Measurements from ENCODE around the gene RAC3. TPM values are rescaled to one million over a fixed set of nuclear protein-coding genes. Genes with fewer than 3 reads are reported as not detected.

RAC3 gene
- total RNA-seq, 2 experiments from 2014 or later: 15.1 to 24.4 TPM

DNA sequence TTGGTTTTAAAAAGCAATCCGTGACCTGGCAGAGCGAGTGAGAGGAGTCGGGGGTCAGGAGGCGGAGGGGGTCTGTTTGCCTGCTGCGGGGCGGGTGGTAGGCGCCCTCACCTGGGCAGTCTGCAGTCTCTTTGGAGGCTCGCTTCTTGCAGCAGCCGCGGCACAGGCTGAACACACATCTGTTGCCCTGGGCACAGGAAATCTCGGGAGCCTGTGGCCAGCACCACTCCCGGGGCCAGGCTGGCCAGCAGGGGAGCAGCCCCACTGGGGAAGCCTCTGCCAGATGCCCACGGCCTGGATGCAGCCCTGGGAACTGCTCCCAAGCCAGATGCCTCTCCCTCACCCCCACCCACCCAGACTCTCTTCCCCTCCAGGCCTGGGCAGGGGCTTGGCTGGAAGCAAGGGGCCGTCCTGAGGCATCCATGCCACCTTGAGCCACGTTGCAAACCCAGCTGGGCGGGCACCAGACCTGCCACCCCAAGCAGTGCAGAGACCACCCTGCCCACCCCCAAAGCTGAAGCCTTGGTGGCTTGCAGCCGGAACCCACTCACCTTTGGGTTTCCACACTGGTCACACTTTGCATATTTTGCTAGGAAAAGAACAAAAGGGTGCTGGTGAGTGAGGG lies 26.9 kb downstream of the RAC3 start:
- no peak overlapping the region for H3K4me2 ChIP-seq (ENCODE audit: low read length)
- no TSS peak for BruUV-seq (replicated peaks)
- peaks cover 96% of the 10 kb centered on the region for H3K36me3 ChIP-seq (ENCODE audit: insufficient read depth, low read length)
- H3K9me3 ChIP-seq (ENCODE audit: low read length): no peaks in the 10 kb centered on the region
- no peaks in the 10 kb centered on the region for H3K4me1 ChIP-seq (ENCODE audit: insufficient read depth, low read length, poor library complexity, severe bottlenecking)
- no peak overlapping the region for H2AFZ ChIP-seq (ENCODE audit: low read length)
- no peak for DNase-seq (ENCODE audit: low spot score)
- no peaks in the 10 kb centered on the region for H3K9me2 ChIP-seq (ENCODE audit: insufficient read depth, low read length)
- H3K79me2 ChIP-seq (ENCODE audit: insufficient read depth, low read depth, low read length): no peaks in the 10 kb centered on the region
- H3K27ac ChIP-seq (ENCODE audit: low read depth, low read length, poor library complexity, severe bottlenecking): no peak overlapping the region
- TF ChIP-seq CTCF (conservative IDR thresholded peaks at IDR 0.05; ENCODE audit: low read length): no peak
- no peak for TF ChIP-seq EZH2phosphoT487 (IDR thresholded peaks at IDR 0.05; ENCODE audit: borderline replicate concordance, low read depth, low read length)
- POLR2A ChIA-PET: no interaction called here
- intact Hi-C loops (cut with micrococcal nuclease; ENCODE audit: unreplicated experiment): no loop called here
- H3K4me3 ChIP-seq (ENCODE audit: low read depth, low read length, poor library complexity, severe bottlenecking): no peak overlapping the region
- H4K20me1 ChIP-seq (ENCODE audit: insufficient read depth, low read length): no peaks in the 10 kb centered on the region
- CTCF ChIA-PET (ENCODE audit: unreplicated experiment): no interaction called here

GRCh38 chr17:82058855-82059249 lies 27.4 kb downstream of the RAC3 start:
- Histone ChIP-seq H3K9me3 (ENCODE audit: low read length) (no peaks in the 10 kb centered on the region), H3K4me1 (ENCODE audit: insufficient read depth, low read length, poor library complexity, severe bottlenecking) (peaks cover 3% of the 10 kb centered on the region), H3K36me3 (ENCODE audit: insufficient read depth, low read length) (peaks cover 97% of the 10 kb centered on the region), H3K4me2 (ENCODE audit: low read length) (no peak overlapping the region), H4K20me1 (ENCODE audit: insufficient read depth, low read length) (no peaks in the 10 kb centered on the region; the same call in 1 of the 2 replicates), H3K27ac (ENCODE audit: low read depth, low read length, poor library complexity, severe bottlenecking) (no peak overlapping the region), H3K79me2 (ENCODE audit: insufficient read depth, low read depth, low read length) (peaks cover 3% of the 10 kb centered on the region; the same call in 1 of the 2 replicates), H3K4me3 (ENCODE audit: low read depth, low read length, poor library complexity, severe bottlenecking) (no peak overlapping the region), H2AFZ (ENCODE audit: low read length) (no peak overlapping the region), H3K9me2 (ENCODE audit: insufficient read depth, low read length) (no peaks in the 10 kb centered on the region)
- no TSS peak for BruUV-seq (replicated peaks)
- DNase-seq (ENCODE audit: low spot score): no peak
- TF ChIP-seq CTCF (conservative IDR thresholded peaks at IDR 0.05; ENCODE audit: low read length) (no peak), EZH2phosphoT487 (IDR thresholded peaks at IDR 0.05; ENCODE audit: borderline replicate concordance, low read depth, low read length) (no peak)
- intact Hi-C loops (cut with micrococcal nuclease; ENCODE audit: unreplicated experiment): no loop called here
- ChIA-PET POLR2A (no interaction called here), CTCF (ENCODE audit: unreplicated experiment) (no interaction called here)

GRCh38 chr17:82059272-82060000 lies 28.0 kb downstream of the RAC3 start:
- Histone ChIP-seq H3K4me1 (ENCODE audit: insufficient read depth, low read length, poor library complexity, severe bottlenecking) (peaks cover 9% of the 10 kb centered on the region), H3K4me2 (ENCODE audit: low read length) (no peak overlapping the region), H4K20me1 (ENCODE audit: insufficient read depth, low read length) (no peaks in the 10 kb centered on the region; the same call in 1 of the 2 replicates), H2AFZ (ENCODE audit: low read length) (no peak overlapping the region), H3K4me3 (ENCODE audit: low read depth, low read length, poor library complexity, severe bottlenecking) (no peak overlapping the region), H3K9me3 (ENCODE audit: low read length) (no peaks in the 10 kb centered on the region), H3K27ac (ENCODE audit: low read depth, low read length, poor library complexity, severe bottlenecking) (no peak overlapping the region), H3K36me3 (ENCODE audit: insufficient read depth, low read length) (peaks cover 97% of the 10 kb centered on the region), H3K79me2 (ENCODE audit: insufficient read depth, low read depth, low read length) (peaks cover 9% of the 10 kb centered on the region; the same call in 1 of the 2 replicates), H3K9me2 (ENCODE audit: insufficient read depth, low read length) (no peaks in the 10 kb centered on the region)
- BruUV-seq (replicated peaks): no TSS peak
- CTCF ChIA-PET (ENCODE audit: unreplicated experiment): no interaction called here
- intact Hi-C loops (cut with micrococcal nuclease; ENCODE audit: unreplicated experiment): no loop called here
- POLR2A ChIA-PET: no interaction called here
- no peak for TF ChIP-seq CTCF (conservative IDR thresholded peaks at IDR 0.05; ENCODE audit: low read length)
- no peak for TF ChIP-seq EZH2phosphoT487 (IDR thresholded peaks at IDR 0.05; ENCODE audit: borderline replicate concordance, low read depth, low read length)
- no peak for DNase-seq (ENCODE audit: low spot score)

Data from OCI-LY7 (cell line).